A549 (cell line): ENCODE data around the gene MUC3A.

Source experiments
- CBX2 ChIP-seq: fragments of 200-600 bp; sonication (generic); IDR thresholded peaks from 2 replicates; pipeline ENCODE4 v1.6.1; 2016; ENCODE audit warnings: low read depth, mild to moderate bottlenecking, borderline replicate concordance
- CEBPB ChIP-seq, 2 experiments: fragments of >200 bp in 1 of 2; sonication (Bioruptor Twin) in 1 of 2; formaldehyde crosslinking in 1 of 2; IDR thresholded peaks; 2 replicates each; pipeline ENCODE4 v1.6.1; 2012 to 2016
- CHD4 ChIP-seq: fragments of 200-600 bp; sonication (generic); IDR thresholded peaks from 2 replicates; pipeline ENCODE4 v1.6.1; 2016; ENCODE audit warnings: antibody characterized with exemption, mild to moderate bottlenecking, borderline replicate concordance
- HDAC2 ChIP-seq: fragments of 200-600 bp; sonication (generic); IDR thresholded peaks from 2 replicates; pipeline ENCODE4 v1.6.1; 2016
- POLR2A ChIP-seq: IDR thresholded peaks from 2 replicates; pipeline ENCODE4 v1.6.1; 2012; ENCODE audit warnings: mild to moderate bottlenecking, low read length
- RAD21 ChIP-seq, 2 experiments: fragments of >200 bp in 1 of 2; sonication (Bioruptor Twin) in 1 of 2; formaldehyde crosslinking in 1 of 2; IDR thresholded peaks in 1 of 2; conservative IDR thresholded peaks in 1 of 2; 2 replicates in 1 of 2; 3 replicates in 1 of 2; pipeline ENCODE4 v1.6.1; 2012 to 2018; ENCODE audit warnings: inconsistent platforms in 1 of 2
- RFX5 ChIP-seq: fragments of 450-650 bp; IDR thresholded peaks from 2 replicates; pipeline ENCODE4 v1.7.1; 2014; ENCODE audit warnings: antibody characterized with exemption, mild to moderate bottlenecking, moderate library complexity
- ZSCAN20 ChIP-seq: fragments of 250-450 bp; sonication (Bioruptor Pico); IDR thresholded peaks from 2 replicates; pipeline ENCODE4 v1.8.0; 2022; ENCODE audit warnings: mild to moderate bottlenecking, moderate library complexity
- TF ChIP-seq, protein P1 (sequence below): fragments of >200 bp; sonication (Bioruptor Twin); formaldehyde crosslinking; IDR thresholded peaks from 3 replicates; pipeline ENCODE4 v1.5.1; 2016
- TF ChIP-seq, protein P2 (sequence below): fragments of 450-650 bp; IDR thresholded peaks from 2 replicates; pipeline ENCODE4 v1.6.1; 2014; ENCODE audit warnings: antibody characterized with exemption
- TF ChIP-seq, protein P3 (sequence below): fragments of 250-450 bp; sonication (Bioruptor Pico); IDR thresholded peaks from 2 replicates; pipeline ENCODE4 v1.5.0; 2021; ENCODE audit warnings: mild to moderate bottlenecking, moderate library complexity, borderline replicate concordance
- TF ChIP-seq, protein P4 (sequence below): IDR thresholded peaks from 2 replicates; pipeline ENCODE4 v1.6.1; 2012
- TF ChIP-seq, protein P5 (sequence below): fragments of >200 bp; sonication (Bioruptor Twin); formaldehyde crosslinking; IDR thresholded peaks from 3 replicates; pipeline ENCODE4 v1.6.1; 2016
- TF ChIP-seq, protein P6 (sequence below): fragments of 200-600 bp; sonication (generic); IDR thresholded peaks from 2 replicates; pipeline ENCODE4 v1.6.1; 2016; ENCODE audit warnings: antibody characterized with exemption, mild to moderate bottlenecking, moderate library complexity

DNA sequence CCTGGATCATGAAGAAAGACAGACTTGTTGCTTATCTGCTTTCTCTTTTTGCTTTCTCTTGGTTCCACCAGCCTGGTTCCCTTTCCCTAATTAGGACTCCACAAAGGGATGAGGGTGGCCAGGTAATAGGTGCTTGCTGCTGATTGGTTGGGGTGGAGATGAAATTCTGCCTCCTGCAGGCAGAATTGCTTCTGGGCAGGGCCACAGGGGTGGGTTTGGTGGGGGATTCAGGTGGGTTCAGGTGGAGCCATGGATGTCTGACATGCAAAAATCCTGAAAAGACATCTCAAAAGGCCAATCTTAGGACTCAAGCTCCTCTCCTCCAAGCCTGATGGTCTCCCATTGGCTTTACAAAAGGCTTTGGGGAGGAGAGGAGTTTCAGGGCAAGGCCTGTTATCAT, 28.3 kb upstream of the MUC3A start:
- TF ChIP-seq, protein P1, sequence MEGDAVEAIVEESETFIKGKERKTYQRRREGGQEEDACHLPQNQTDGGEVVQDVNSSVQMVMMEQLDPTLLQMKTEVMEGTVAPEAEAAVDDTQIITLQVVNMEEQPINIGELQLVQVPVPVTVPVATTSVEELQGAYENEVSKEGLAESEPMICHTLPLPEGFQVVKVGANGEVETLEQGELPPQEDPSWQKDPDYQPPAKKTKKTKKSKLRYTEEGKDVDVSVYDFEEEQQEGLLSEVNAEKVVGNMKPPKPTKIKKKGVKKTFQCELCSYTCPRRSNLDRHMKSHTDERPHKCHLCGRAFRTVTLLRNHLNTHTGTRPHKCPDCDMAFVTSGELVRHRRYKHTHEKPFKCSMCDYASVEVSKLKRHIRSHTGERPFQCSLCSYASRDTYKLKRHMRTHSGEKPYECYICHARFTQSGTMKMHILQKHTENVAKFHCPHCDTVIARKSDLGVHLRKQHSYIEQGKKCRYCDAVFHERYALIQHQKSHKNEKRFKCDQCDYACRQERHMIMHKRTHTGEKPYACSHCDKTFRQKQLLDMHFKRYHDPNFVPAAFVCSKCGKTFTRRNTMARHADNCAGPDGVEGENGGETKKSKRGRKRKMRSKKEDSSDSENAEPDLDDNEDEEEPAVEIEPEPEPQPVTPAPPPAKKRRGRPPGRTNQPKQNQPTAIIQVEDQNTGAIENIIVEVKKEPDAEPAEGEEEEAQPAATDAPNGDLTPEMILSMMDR: no peak
- no peak for TF ChIP-seq CBX2
- no peak for TF ChIP-seq RAD21 (conservative IDR thresholded peaks at IDR 0.05 in 1 of 2, IDR thresholded peaks at IDR 0.05 in 1 of 2)
- TF ChIP-seq, protein P2, sequence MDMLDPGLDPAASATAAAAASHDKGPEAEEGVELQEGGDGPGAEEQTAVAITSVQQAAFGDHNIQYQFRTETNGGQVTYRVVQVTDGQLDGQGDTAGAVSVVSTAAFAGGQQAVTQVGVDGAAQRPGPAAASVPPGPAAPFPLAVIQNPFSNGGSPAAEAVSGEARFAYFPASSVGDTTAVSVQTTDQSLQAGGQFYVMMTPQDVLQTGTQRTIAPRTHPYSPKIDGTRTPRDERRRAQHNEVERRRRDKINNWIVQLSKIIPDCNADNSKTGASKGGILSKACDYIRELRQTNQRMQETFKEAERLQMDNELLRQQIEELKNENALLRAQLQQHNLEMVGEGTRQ: no peak
- TF ChIP-seq, protein P3, sequence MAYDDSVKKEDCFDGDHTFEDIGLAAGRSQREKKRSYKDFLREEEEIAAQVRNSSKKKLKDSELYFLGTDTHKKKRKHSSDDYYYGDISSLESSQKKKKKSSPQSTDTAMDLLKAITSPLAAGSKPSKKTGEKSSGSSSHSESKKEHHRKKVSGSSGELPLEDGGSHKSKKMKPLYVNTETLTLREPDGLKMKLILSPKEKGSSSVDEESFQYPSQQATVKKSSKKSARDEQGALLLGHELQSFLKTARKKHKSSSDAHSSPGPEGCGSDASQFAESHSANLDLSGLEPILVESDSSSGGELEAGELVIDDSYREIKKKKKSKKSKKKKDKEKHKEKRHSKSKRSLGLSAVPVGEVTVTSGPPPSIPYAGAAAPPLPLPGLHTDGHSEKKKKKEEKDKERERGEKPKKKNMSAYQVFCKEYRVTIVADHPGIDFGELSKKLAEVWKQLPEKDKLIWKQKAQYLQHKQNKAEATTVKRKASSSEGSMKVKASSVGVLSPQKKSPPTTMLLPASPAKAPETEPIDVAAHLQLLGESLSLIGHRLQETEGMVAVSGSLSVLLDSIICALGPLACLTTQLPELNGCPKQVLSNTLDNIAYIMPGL: no peak
- TF ChIP-seq HDAC2: no peak
- no peak for TF ChIP-seq CHD4
- TF ChIP-seq, protein P4, sequence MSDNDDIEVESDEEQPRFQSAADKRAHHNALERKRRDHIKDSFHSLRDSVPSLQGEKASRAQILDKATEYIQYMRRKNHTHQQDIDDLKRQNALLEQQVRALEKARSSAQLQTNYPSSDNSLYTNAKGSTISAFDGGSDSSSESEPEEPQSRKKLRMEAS: no peak
- TF ChIP-seq, protein P5, sequence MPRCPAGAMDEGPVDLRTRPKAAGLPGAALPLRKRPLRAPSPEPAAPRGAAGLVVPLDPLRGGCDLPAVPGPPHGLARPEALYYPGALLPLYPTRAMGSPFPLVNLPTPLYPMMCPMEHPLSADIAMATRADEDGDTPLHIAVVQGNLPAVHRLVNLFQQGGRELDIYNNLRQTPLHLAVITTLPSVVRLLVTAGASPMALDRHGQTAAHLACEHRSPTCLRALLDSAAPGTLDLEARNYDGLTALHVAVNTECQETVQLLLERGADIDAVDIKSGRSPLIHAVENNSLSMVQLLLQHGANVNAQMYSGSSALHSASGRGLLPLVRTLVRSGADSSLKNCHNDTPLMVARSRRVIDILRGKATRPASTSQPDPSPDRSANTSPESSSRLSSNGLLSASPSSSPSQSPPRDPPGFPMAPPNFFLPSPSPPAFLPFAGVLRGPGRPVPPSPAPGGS: no peak
- no peak for TF ChIP-seq POLR2A
- no peak for TF ChIP-seq RFX5
- no peak for TF ChIP-seq ZSCAN20 (CRISPR knock-in tag)
- no peak for TF ChIP-seq CEBPB (IDR thresholded peaks at IDR 0.05)
- TF ChIP-seq, protein P6, sequence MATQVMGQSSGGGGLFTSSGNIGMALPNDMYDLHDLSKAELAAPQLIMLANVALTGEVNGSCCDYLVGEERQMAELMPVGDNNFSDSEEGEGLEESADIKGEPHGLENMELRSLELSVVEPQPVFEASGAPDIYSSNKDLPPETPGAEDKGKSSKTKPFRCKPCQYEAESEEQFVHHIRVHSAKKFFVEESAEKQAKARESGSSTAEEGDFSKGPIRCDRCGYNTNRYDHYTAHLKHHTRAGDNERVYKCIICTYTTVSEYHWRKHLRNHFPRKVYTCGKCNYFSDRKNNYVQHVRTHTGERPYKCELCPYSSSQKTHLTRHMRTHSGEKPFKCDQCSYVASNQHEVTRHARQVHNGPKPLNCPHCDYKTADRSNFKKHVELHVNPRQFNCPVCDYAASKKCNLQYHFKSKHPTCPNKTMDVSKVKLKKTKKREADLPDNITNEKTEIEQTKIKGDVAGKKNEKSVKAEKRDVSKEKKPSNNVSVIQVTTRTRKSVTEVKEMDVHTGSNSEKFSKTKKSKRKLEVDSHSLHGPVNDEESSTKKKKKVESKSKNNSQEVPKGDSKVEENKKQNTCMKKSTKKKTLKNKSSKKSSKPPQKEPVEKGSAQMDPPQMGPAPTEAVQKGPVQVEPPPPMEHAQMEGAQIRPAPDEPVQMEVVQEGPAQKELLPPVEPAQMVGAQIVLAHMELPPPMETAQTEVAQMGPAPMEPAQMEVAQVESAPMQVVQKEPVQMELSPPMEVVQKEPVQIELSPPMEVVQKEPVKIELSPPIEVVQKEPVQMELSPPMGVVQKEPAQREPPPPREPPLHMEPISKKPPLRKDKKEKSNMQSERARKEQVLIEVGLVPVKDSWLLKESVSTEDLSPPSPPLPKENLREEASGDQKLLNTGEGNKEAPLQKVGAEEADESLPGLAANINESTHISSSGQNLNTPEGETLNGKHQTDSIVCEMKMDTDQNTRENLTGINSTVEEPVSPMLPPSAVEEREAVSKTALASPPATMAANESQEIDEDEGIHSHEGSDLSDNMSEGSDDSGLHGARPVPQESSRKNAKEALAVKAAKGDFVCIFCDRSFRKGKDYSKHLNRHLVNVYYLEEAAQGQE: no peak
